Measurements from ENCODE around the gene FAM209B. TPM values are rescaled to one million over a fixed set of nuclear protein-coding genes. Genes with fewer than 3 reads are reported as not detected.
A peak's percentile ranks its signal among the peaks of the same experiment; 100 is the strongest.

FAM209B gene
- total and polyA plus RNA-seq, 11 donors = 0.42 to 0.76 (median 0.52) TPM; not detected in 7

- no peak for ATAC-seq
- TF ChIP-seq, protein P1, sequence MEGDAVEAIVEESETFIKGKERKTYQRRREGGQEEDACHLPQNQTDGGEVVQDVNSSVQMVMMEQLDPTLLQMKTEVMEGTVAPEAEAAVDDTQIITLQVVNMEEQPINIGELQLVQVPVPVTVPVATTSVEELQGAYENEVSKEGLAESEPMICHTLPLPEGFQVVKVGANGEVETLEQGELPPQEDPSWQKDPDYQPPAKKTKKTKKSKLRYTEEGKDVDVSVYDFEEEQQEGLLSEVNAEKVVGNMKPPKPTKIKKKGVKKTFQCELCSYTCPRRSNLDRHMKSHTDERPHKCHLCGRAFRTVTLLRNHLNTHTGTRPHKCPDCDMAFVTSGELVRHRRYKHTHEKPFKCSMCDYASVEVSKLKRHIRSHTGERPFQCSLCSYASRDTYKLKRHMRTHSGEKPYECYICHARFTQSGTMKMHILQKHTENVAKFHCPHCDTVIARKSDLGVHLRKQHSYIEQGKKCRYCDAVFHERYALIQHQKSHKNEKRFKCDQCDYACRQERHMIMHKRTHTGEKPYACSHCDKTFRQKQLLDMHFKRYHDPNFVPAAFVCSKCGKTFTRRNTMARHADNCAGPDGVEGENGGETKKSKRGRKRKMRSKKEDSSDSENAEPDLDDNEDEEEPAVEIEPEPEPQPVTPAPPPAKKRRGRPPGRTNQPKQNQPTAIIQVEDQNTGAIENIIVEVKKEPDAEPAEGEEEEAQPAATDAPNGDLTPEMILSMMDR (IDR thresholded peaks at IDR 0.05) = no peak
- TF ChIP-seq POLR2A (IDR thresholded peaks at IDR 0.05) = no peak
- 79 to 94% (median 87%) methylated on average over 8 of the region's 8 CpGs for WGBS, 4 donors
These were observed 29.1 kb upstream of the FAM209B start for GRCh38 chr20:56503916-56504315.

GRCh38 chr20:56504373-56505005 lies 28.6 kb upstream of the FAM209B start:
- no peaks in the 10 kb centered on the region for H3K4me1 ChIP-seq
- intact Hi-C loops (cut with DNase I) = no loop called here
- ATAC-seq (no peak), DNase-seq (no peak)
- H3K36me3 ChIP-seq = peaks cover 0 to 25% (median 0%) of the 10 kb centered on the region in 9 donors
- no peaks in the 10 kb centered on the region for H3K27me3 ChIP-seq
- H3K9me3 ChIP-seq = no peaks in the 10 kb centered on the region
- H3K27ac ChIP-seq = no peak overlapping the region
- TF ChIP-seq POLR2A (IDR thresholded peaks at IDR 0.05) = no peak
- TF ChIP-seq, protein P1 (IDR thresholded peaks at IDR 0.05) = peak in 8 of 12 donors; percentile 18 to 34 (median 28)
- no peak overlapping the region for H3K4me3 ChIP-seq
- 84 to 87% (median 85%) methylated on average over 9 of the region's 9 CpGs for WGBS, 4 donors

More at GRCh38 chr20:56503916-56504315, 29.1 kb upstream of the FAM209B start:
- H3K9me3 ChIP-seq = no peaks in the 10 kb centered on the region
- intact Hi-C loops (cut with DNase I) = no loop called here
- H3K27me3 ChIP-seq = no peaks in the 10 kb centered on the region
- no peaks in the 10 kb centered on the region for H3K4me1 ChIP-seq
- peaks cover 0 to 26% (median 0%) of the 10 kb centered on the region in 9 donors for H3K36me3 ChIP-seq
- H3K27ac ChIP-seq = no peak overlapping the region
- no peak overlapping the region for H3K4me3 ChIP-seq
- DNase-seq = no peak

DNA sequence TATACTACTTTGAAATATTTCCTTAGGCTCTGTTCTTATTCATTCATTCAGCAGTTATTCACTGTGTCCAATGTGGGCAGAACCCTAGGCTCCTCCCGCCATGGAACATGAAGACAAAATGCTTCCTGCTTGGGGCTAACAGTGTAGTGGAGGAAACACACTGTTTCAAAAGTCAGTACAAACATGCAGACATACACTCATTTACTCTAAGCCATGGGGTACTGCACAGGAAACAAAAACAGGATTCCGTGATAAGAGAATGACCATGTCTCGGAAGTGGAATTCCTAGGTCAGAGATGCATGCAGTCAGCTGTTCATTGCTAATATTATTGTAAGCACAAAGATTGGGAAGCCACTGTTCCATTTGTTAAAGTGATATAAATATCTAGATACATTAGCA lies 26.9 kb upstream of the FAM209B start:
- DNase-seq = no peak
- intact Hi-C loops (cut with DNase I) = no loop called here
- TF ChIP-seq POLR2A (IDR thresholded peaks at IDR 0.05) = no peak
- TF ChIP-seq, protein P1 (IDR thresholded peaks at IDR 0.05) = no peak
- Histone ChIP-seq H3K36me3 (peaks cover 0 to 20% (median 0%) of the 10 kb centered on the region in 9 donors), H3K4me3 (no peak overlapping the region), H3K27me3 (no peaks in the 10 kb centered on the region), H3K9me3 (no peaks in the 10 kb centered on the region), H3K4me1 (no peaks in the 10 kb centered on the region), H3K27ac (no peak overlapping the region)
- no peak for ATAC-seq
- 38 to 59% (median 44%) methylated on average over 3 of the region's 3 CpGs for WGBS, 4 donors

GRCh38 chr20:56511926-56512325 lies 21.1 kb upstream of the FAM209B start:
- 94 to 96% (median 95%) methylated on average over 10 of the region's 10 CpGs for WGBS, 4 donors
- no peak overlapping the region for H3K4me3 ChIP-seq
- peaks cover 0 to 13% (median 2%) of the 10 kb centered on the region in 12 donors for H3K4me1 ChIP-seq
- intact Hi-C loops (cut with DNase I) = no loop called here
- H3K9me3 ChIP-seq = no peaks in the 10 kb centered on the region
- no peak overlapping the region for H3K27ac ChIP-seq
- no peak for DNase-seq
- H3K27me3 ChIP-seq = no peaks in the 10 kb centered on the region
- ATAC-seq = no peak
- no peak for TF ChIP-seq POLR2A (IDR thresholded peaks at IDR 0.05)
- TF ChIP-seq, protein P1 (IDR thresholded peaks at IDR 0.05) = no peak
- peaks cover 0 to 39% (median 18%) of the 10 kb centered on the region in 9 donors for H3K36me3 ChIP-seq
